Skeletal muscle tissue (tissue), 4 donors: Measurements from ENCODE around the gene MBLAC1. TPM values are rescaled to one million over a fixed set of nuclear protein-coding genes. Genes with fewer than 3 reads are reported as not detected.

ENCODE experiments used
- H3K27ac ChIP-seq: one replicate; pipeline ENCODE4 v1.7.0; 2013; ENCODE audit warnings: mild to moderate bottlenecking, low read depth, low read length, inconsistent platforms
- H3K27me3 ChIP-seq, 3 donors: one replicate each; pipeline ENCODE4 v1.7.0; 2013; ENCODE audit warnings: low read length in 3 of 3; ENCODE audit not compliant: control insufficient read depth in 3 of 3, insufficient read depth in 3 of 3
- H3K36me3 ChIP-seq, 3 donors: one replicate each; pipeline ENCODE4 v1.7.0; 2013; ENCODE audit warnings: low read length in 3 of 3; ENCODE audit not compliant: control insufficient read depth in 3 of 3, insufficient read depth in 3 of 3
- H3K4me1 ChIP-seq, 3 donors: one replicate each; pipeline ENCODE4 v1.7.0; 2013; ENCODE audit warnings: low read length in 3 of 3, mild to moderate bottlenecking in 3 of 3; ENCODE audit not compliant: control insufficient read depth in 3 of 3, insufficient read depth in 3 of 3
- H3K4me3 ChIP-seq, 3 donors: one replicate each; pipeline ENCODE4 v1.7.0; 2013; ENCODE audit warnings: low read length in 3 of 3
- H3K9ac ChIP-seq, 3 donors: one replicate each; pipeline ENCODE4 v1.7.0; 2013; ENCODE audit warnings: low read length in 3 of 3, mild to moderate bottlenecking in 3 of 3, moderate library complexity in 2 of 3, low read depth in 1 of 3
- H3K9me3 ChIP-seq, 3 donors: one replicate each; pipeline ENCODE4 v1.7.0; 2013; ENCODE audit warnings: low read length in 3 of 3; ENCODE audit not compliant: control insufficient read depth in 3 of 3
- total RNA-seq: library from RNA; depleted of rRNA; stranded (reverse); fragments of >200 nt; gene quantifications from one replicate; pipeline ENCODE4 v1.2.3, GENCODE V29; 2014
- donor health status: Osteomylitis.

Gene MBLAC1
- total RNA-seq, 1 donor from 2014 or later: 1.0 TPM

GRCh38 chr7:100152404-100152803 lies 25.6 kb downstream of the MBLAC1 start:
- Histone ChIP-seq H3K4me1 (peaks cover 13 to 26% (median 15%) of the 10 kb centered on the region in 3 donors), H3K9ac (no peak overlapping the region), H3K9me3 (no peaks in the 10 kb centered on the region), H3K4me3 (no peak overlapping the region), H3K27me3 (no peaks in the 10 kb centered on the region), H3K27ac (no peak overlapping the region), H3K36me3 (peaks cover 30 to 33% (median 32%) of the 10 kb centered on the region in 3 donors)

- no peak overlapping the region for H3K9ac ChIP-seq
- no peaks in the 10 kb centered on the region for H3K9me3 ChIP-seq
- H3K36me3 ChIP-seq: peaks cover 30 to 33% (median 32%) of the 10 kb centered on the region in 3 donors
- no peak overlapping the region for H3K27ac ChIP-seq
- no peaks in the 10 kb centered on the region for H3K27me3 ChIP-seq
- peaks cover 16 to 28% (median 20%) of the 10 kb centered on the region in 3 donors for H3K4me1 ChIP-seq
- H3K4me3 ChIP-seq: no peak overlapping the region
Measured at GRCh38 chr7:100152937-100153666, 26.3 kb downstream of the MBLAC1 start.

GRCh38 chr7:100153708-100154535 lies 27.2 kb downstream of the MBLAC1 start:
- Histone ChIP-seq H3K9me3 (no peaks in the 10 kb centered on the region), H3K27ac (no peak overlapping the region), H3K27me3 (no peaks in the 10 kb centered on the region), H3K9ac (no peak overlapping the region), H3K4me1 (peaks cover 14 to 27% (median 21%) of the 10 kb centered on the region in 3 donors), H3K36me3 (peaks cover 30 to 33% (median 32%) of the 10 kb centered on the region in 3 donors), H3K4me3 (no peak overlapping the region)

GRCh38 chr7:100154651-100155491 lies 28.1 kb downstream of the MBLAC1 start:
- peaks cover 30 to 33% (median 32%) of the 10 kb centered on the region in 3 donors for H3K36me3 ChIP-seq

GRCh38 chr7:100155553-100156317 lies 29.0 kb downstream of the MBLAC1 start:
- Histone ChIP-seq H3K4me3 (no peak overlapping the region), H3K36me3 (peaks cover 30 to 33% (median 32%) of the 10 kb centered on the region in 3 donors), H3K27me3 (no peaks in the 10 kb centered on the region), H3K9ac (no peak overlapping the region), H3K9me3 (no peaks in the 10 kb centered on the region), H3K4me1 (peaks cover 8 to 18% (median 17%) of the 10 kb centered on the region in 3 donors), H3K27ac (no peak overlapping the region)

More at GRCh38 chr7:100154651-100155491, 28.1 kb downstream of the MBLAC1 start:
- Histone ChIP-seq H3K4me1 (peaks cover 8 to 19% (median 17%) of the 10 kb centered on the region in 3 donors), H3K27me3 (no peaks in the 10 kb centered on the region), H3K4me3 (no peak overlapping the region), H3K27ac (no peak overlapping the region), H3K9ac (no peak overlapping the region), H3K9me3 (no peaks in the 10 kb centered on the region)

GRCh38 chr7:100156331-100157068 lies 29.7 kb downstream of the MBLAC1 start:
- Histone ChIP-seq H3K9me3 (no peaks in the 10 kb centered on the region), H3K4me3 (no peak overlapping the region), H3K36me3 (peaks cover 30 to 33% (median 32%) of the 10 kb centered on the region in 3 donors), H3K9ac (no peak overlapping the region), H3K27ac (no peak overlapping the region), H3K4me1 (peaks cover 8 to 18% (median 17%) of the 10 kb centered on the region in 3 donors), H3K27me3 (no peaks in the 10 kb centered on the region)

- Histone ChIP-seq H3K27ac (no peak overlapping the region), H3K36me3 (peaks cover 30 to 31% (median 30%) of the 10 kb centered on the region in 3 donors), H3K9ac (peak overlapping the region in 1 of 3 donors; percentile 84), H3K27me3 (no peaks in the 10 kb centered on the region), H3K9me3 (no peaks in the 10 kb centered on the region), H3K4me1 (peaks cover 8 to 18% (median 17%) of the 10 kb centered on the region in 3 donors), H3K4me3 (no peak overlapping the region)
Measured at GRCh38 chr7:100157069-100157333, 30.2 kb downstream of the MBLAC1 start.

GRCh38 chr7:100157334-100158228 lies 30.8 kb downstream of the MBLAC1 start:
- Histone ChIP-seq H3K4me3 (peak overlapping the region; percentile 40 to 79 (median 76)), H3K36me3 (peaks cover 30 to 31% (median 30%) of the 10 kb centered on the region in 3 donors), H3K9me3 (no peaks in the 10 kb centered on the region), H3K4me1 (peaks cover 8 to 18% (median 17%) of the 10 kb centered on the region in 3 donors), H3K27me3 (no peaks in the 10 kb centered on the region), H3K27ac (peak overlapping the region; percentile 65), H3K9ac (peak overlapping the region in 2 of 3 donors; percentile 81 to 84)
